ENCODE results near the gene CUX1. TPM values are rescaled to one million over a fixed set of nuclear protein-coding genes. Genes with fewer than 3 reads are reported as not detected.
A peak's percentile ranks its signal among the peaks of the same experiment; 100 is the strongest.

The CUX1 gene
- total and polyA plus RNA-seq, 2 of the 13 experiments (the other 11 are each of a cell fraction or from before 2014, with no cell fraction given): 13.7 to 14.9 TPM

DNA sequence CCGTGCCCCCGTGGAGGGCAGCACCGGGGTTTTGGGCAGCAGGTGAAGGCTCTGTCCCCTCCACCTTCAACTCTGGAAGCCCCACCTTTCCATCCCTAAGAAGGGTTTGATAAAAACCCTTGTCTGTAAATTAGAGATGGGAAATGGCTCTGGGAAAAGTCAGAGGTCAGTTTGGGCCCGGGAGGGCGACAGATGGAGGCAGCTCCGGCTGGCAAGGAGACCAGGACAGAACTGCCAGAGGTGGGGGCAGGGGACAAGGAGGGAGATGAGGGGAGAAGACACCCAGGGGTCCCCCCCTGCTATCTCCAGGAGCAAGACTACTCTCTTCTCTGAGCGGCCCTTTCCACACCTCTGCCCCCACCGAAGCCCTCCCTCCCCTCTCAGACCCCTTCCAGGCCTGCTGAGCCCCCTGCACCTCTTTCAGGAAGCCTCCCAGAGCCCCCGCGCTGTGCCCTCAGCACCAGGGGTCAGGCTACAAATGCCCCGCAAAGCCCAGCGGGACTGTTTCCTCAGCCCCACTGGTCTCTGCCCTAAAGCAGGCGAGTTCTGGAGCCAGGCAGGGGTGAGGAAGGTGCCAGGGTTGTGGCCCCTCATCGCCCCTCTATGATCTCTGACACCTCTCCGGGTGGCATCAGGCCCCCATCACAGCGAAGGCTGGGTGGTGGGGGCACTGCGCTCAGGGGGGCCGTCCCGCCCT is 468.3 kb downstream of the CUX1 start (continued):
- TF ChIP-seq ZNF101 (CRISPR knock-in tag; IDR thresholded peaks at IDR 0.05; ENCODE audit: borderline replicate concordance, low read depth) (no peak), SMAD9 (CRISPR knock-in tag; IDR thresholded peaks at IDR 0.05) (no peak), JARID2 (CRISPR knock-in tag; IDR thresholded peaks at IDR 0.05; ENCODE audit: insufficient replicate concordance) (no peak), ZNF296 (CRISPR knock-in tag; conservative IDR thresholded peaks at IDR 0.05) (0 out of 2 replicates have a peak, but pooled peaks have one; percentile 16), PHF8 (CRISPR knock-in tag; IDR thresholded peaks at IDR 0.05) (no peak), ZNF3 (CRISPR knock-in tag; IDR thresholded peaks at IDR 0.05) (no peak), NFIB (CRISPR knock-in tag; IDR thresholded peaks at IDR 0.05; ENCODE audit: borderline replicate concordance) (no peak), ZNF317 (CRISPR knock-in tag; IDR thresholded peaks at IDR 0.05) (no peak), MTA1 (CRISPR knock-in tag; IDR thresholded peaks at IDR 0.05; ENCODE audit: borderline replicate concordance) (0 out of 2 replicates have a peak, but pooled peaks have one; percentile 35), ZNF432 (CRISPR knock-in tag; IDR thresholded peaks at IDR 0.05; ENCODE audit: borderline replicate concordance) (no peak), RAD51 (IDR thresholded peaks at IDR 0.05; ENCODE audit: borderline replicate concordance) (no peak), ZZZ3 (CRISPR knock-in tag; IDR thresholded peaks at IDR 0.05; ENCODE audit: borderline replicate concordance) (no peak), ZNF589 (CRISPR knock-in tag; conservative IDR thresholded peaks at IDR 0.05) (no peak), NFKB2 (CRISPR knock-in tag; IDR thresholded peaks at IDR 0.05; ENCODE audit: borderline replicate concordance) (no peak), ZNF496 (CRISPR knock-in tag; IDR thresholded peaks at IDR 0.05; ENCODE audit: insufficient replicate concordance) (no peak), HNRNPL (IDR thresholded peaks at IDR 0.05; ENCODE audit: low read depth, low read length) (peak; percentile 72; the same call in 1 of the 2 replicates), ZNF451 (CRISPR knock-in tag; IDR thresholded peaks at IDR 0.05) (no peak), ZNF331 (CRISPR knock-in tag; IDR thresholded peaks at IDR 0.05) (no peak)
- TF ChIP-seq, protein P1, sequence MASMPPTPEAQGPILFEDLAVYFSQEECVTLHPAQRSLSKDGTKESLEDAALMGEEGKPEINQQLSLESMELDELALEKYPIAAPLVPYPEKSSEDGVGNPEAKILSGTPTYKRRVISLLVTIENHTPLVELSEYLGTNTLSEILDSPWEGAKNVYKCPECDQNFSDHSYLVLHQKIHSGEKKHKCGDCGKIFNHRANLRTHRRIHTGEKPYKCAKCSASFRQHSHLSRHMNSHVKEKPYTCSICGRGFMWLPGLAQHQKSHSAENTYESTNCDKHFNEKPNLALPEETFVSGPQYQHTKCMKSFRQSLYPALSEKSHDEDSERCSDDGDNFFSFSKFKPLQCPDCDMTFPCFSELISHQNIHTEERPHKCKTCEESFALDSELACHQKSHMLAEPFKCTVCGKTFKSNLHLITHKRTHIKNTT (CRISPR knock-in tag; IDR thresholded peaks at IDR 0.05): no peak
- TF ChIP-seq, protein P2, sequence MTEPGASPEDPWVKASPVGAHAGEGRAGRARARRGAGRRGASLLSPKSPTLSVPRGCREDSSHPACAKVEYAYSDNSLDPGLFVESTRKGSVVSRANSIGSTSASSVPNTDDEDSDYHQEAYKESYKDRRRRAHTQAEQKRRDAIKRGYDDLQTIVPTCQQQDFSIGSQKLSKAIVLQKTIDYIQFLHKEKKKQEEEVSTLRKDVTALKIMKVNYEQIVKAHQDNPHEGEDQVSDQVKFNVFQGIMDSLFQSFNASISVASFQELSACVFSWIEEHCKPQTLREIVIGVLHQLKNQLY (CRISPR knock-in tag; IDR thresholded peaks at IDR 0.05): no peak
- TF ChIP-seq, protein P3, sequence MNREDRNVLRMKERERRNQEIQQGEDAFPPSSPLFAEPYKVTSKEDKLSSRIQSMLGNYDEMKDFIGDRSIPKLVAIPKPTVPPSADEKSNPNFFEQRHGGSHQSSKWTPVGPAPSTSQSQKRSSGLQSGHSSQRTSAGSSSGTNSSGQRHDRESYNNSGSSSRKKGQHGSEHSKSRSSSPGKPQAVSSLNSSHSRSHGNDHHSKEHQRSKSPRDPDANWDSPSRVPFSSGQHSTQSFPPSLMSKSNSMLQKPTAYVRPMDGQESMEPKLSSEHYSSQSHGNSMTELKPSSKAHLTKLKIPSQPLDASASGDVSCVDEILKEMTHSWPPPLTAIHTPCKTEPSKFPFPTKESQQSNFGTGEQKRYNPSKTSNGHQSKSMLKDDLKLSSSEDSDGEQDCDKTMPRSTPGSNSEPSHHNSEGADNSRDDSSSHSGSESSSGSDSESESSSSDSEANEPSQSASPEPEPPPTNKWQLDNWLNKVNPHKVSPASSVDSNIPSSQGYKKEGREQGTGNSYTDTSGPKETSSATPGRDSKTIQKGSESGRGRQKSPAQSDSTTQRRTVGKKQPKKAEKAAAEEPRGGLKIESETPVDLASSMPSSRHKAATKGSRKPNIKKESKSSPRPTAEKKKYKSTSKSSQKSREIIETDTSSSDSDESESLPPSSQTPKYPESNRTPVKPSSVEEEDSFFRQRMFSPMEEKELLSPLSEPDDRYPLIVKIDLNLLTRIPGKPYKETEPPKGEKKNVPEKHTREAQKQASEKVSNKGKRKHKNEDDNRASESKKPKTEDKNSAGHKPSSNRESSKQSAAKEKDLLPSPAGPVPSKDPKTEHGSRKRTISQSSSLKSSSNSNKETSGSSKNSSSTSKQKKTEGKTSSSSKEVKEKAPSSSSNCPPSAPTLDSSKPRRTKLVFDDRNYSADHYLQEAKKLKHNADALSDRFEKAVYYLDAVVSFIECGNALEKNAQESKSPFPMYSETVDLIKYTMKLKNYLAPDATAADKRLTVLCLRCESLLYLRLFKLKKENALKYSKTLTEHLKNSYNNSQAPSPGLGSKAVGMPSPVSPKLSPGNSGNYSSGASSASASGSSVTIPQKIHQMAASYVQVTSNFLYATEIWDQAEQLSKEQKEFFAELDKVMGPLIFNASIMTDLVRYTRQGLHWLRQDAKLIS (CRISPR knock-in tag; IDR thresholded peaks at IDR 0.05): no peak
- TF ChIP-seq, protein P4, sequence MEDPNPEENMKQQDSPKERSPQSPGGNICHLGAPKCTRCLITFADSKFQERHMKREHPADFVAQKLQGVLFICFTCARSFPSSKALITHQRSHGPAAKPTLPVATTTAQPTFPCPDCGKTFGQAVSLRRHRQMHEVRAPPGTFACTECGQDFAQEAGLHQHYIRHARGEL (CRISPR knock-in tag; IDR thresholded peaks at IDR 0.05): no peak
- TF ChIP-seq, protein P5, sequence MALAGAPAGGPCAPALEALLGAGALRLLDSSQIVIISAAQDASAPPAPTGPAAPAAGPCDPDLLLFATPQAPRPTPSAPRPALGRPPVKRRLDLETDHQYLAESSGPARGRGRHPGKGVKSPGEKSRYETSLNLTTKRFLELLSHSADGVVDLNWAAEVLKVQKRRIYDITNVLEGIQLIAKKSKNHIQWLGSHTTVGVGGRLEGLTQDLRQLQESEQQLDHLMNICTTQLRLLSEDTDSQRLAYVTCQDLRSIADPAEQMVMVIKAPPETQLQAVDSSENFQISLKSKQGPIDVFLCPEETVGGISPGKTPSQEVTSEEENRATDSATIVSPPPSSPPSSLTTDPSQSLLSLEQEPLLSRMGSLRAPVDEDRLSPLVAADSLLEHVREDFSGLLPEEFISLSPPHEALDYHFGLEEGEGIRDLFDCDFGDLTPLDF (CRISPR knock-in tag; IDR thresholded peaks at IDR 0.05): no peak
